AML-193 (cell line): ENCODE data around the gene DYNLT3.

Experiments used
- DNase-seq, 2 experiments: peaks; one replicate each; lab custom pipeline; 2025; lab: John Stamatoyannopoulos, UW

Gene DYNLT3, protein sequence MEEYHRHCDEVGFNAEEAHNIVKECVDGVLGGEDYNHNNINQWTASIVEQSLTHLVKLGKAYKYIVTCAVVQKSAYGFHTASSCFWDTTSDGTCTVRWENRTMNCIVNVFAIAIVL

DNA sequence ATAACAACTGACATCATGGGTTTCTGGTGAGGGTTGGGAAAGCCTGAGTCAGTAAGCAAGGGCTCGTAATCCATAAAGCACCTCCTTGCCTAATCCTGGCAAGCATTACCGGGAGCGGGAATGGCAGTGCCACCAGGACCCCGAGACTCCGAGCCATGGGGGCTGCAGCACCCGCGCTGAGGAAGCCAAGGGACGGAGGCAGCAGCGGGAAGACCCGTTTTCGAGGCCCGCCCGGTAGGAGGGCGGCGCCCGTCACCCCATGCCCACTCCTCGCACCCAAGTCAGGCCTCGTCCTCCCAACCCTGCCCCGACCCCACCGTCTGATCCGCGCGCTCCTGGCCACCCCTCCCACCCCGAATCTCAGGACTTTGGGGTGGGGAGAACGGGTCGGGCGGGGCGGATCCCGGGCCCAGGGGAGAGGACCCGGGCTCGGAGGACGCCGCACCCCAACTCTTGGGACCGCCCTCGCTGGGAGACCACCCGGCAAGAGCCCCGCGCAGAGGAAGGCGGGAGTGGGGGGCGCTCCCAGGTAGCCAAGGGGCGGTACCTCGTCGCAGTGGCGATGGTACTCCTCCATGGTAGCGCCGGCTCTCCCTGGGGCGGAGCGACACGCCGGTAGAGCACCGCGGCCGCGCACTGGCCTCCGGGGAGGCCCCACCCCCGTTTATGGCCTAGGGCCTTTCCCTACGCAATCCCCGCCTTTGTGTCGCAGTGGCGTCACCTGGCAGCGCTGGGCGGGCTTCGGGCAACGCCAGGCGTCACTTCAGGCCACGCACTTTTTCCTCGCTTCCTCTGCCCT is at the start of gene DYNLT3:
Gene DYNLT3 (minus strand): TSS at position 638 of the 799 bp plus-strand sequence. CDS start 61 bp downstream, at position 577.
- DNase-seq, result peak; percentile 43 to 54

DNA sequence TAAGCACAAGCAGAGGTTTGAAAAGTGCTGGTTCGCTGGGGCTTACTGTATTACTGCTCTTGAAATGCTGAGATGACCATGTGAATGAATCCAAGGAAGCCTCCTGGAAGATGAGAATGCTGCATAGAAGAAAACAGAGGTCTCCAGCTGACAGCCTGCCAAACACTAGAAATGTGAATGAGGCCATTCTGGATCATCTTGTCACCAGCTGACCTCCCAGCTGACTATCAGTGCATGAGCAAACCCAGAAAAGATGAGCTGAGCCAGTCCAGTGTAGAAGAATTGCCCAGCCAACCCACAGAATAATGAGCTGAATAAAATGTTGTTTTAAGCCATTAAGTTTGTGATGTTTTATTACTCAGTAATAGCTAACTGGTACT is 49.1 kb upstream of the DYNLT3 start:
- no peak for DNase-seq

DNA sequence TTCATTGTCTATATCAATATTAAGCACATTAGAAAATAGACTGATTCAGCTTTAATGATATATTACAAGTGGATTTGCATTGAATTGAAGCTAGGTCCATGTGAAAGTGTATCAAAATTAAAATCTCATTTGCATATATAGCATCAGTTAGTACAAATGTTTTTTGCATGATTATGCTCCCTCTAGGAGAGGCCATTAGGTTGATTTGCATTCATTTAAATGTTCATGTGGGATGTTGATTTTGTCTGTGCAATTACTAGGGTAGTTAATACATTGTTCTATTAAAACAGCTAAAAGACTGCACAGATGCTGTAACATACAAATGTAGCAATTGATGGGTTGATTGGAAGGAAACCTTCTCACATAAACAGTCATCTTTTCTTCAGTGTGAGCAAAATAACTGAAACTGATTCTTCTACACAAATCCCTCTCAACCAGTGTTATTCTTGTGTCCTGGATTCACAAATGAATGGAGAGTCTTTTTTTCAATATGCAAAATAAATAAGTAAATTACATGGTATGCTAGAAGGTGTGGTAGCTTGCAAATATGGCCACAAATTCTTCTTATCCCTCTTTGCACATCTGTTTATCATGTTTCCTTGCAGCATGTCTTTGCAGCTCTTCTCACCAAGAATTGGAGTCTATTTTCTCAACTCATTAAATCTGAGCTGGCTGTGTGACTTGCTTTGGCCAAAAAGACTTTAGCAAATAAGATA is 48.6 kb upstream of the DYNLT3 start:
- no peak for DNase-seq

DNA sequence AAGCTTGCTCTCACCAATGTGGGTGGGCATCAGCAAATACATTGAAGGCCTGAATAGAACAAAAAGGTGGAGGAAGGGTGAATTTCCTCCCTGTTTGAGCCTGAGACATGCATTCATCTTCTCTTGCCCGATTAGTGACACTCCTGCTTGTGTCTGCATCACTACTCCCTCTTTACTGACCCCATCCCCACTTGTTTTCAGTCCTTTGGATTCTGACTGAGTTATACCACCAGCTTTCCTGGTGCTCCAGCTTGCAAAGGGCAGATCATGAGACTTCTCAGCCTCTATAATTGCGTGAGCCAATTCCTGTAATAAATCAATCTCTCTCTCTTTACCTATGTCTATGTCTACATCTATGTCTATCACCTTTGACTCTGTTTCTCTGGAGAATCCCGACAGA is 47.4 kb upstream of the DYNLT3 start:
- no peak for DNase-seq

DNA sequence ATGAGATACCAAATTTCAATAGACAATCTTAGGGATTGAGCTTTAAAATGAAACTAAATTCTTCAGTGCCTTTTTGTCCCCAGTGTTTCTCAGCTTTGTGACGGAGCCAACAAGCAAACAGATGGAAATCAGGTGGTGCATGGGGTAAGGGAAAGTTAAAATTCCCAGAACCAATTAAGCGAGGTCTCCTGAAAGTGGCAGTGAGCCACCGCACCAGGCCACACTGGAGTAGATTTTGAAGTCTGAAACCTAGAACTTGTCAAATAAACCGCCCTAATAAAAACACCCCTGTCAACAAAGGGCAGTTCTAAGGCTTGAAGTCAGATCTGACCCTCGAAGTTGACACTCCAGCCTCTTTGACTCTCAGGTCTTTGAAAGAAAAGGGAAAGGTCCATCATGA is 40.6 kb upstream of the DYNLT3 start:
- DNase-seq, result no peak

DNA sequence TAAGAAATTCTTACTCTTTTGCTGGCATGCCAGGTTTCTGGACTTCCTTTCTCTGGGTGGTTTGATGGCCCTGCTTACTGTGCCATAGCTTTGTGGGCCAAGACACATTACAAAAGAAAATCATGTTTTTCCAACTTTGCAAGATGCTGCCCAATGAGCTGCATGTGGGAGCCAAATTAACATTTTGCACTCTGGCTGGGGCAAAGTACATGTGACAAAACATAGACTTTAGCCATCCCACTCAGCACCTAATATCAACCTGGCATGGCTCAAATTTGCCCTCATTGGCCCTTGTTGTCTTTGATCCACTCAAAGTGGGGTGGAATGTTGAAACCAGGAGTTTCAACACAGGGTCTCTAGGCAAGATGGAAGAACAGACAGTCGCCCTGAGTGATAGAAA is 40.0 kb upstream of the DYNLT3 start:
- DNase-seq, result no peak

DNA sequence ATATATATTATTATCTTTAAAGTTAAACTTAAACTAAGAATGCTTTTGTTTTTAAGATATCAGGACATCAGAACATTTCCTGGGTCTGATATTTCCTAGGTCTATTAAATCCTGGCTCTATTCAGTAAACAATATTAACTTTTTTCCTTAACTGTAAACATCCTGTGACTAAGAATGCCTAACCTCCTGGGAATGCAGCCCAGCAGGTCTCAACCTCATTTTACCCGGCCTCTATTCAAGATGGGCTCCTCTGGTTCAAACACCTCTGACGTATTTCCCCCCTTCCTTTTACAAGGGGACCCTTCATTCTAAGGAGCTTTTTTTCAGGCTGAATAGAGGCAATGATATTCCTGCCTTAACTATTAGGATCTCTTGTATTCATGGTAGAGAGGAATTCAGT is 35.8 kb upstream of the DYNLT3 start:
- no peak for DNase-seq

DNA sequence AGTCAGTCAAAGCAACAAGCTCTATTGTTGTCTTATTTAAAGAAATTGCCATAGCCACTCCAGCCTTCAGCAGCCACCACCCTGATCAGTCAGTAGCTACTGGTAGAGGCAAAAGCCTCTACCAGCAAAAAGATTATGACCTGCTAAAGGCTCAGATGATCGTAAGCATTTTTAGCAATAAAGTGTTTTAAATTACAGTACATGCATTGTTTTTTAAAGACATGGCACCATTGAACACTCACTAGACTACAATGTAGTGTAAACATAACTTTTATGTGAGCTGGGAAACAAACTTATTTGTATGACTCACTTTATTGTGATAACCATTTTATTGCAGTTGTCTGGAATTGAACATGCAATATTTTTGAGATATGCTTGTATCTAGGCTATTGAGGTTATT is 32.3 kb upstream of the DYNLT3 start:
- DNase-seq, result no peak

DNA sequence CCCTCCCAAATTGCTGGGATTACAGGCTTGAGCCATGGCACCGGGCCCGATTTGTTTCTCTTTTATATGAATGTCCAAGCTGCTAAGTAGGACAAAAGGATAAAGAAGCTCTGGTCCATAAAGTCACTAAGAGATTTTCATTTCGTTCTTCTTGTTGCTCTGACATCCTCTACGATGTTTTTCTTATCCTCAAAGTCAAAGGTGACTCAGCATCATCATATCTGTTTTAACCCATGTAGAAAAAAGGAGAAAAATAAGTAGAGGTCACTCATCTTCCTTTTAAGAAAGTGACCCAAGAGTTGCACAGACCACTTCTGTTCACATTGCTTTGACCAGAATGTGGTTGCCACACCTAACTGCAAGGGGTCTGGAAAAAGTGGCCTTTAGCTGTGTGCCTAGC is 29.3 kb upstream of the DYNLT3 start:
- DNase-seq, result no peak

DNA sequence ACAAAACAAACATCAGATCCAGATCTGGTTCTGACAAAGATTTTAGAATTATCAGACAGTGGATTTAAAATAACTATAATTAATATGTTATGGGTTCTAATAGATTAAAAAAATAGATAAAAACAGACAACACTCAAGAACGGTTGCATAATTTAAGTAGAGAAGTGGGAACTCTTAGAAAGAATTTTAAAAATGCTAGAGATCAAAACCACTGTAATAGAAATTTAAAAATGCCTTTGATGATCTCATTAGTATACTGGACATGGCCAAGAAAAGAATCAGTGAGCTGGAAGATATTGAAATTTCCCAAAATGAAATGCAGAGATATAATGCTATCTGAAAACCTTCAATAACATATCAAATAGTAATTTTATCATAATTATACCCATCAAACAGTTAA is 28.3 kb upstream of the DYNLT3 start:
- no peak for DNase-seq

DNA sequence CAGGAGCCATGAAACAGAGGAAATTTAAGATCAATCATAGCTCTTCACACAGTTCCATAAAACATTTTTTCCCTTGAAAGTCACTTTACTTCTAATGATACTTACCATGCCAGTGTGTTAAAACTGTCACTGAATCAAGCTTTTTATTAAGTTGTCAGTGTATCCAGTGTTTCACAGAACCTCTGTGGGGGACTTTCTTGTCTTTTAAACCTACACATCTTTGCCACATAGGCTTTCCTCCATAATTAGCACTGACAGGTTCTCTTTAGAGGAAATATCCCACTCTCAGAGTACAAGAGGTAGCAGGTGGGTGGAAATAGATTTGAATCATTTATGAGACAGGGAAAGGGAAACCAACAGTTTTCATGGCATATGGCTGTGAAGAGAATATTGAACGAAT is 25.8 kb upstream of the DYNLT3 start:
- DNase-seq, result no peak

DNA sequence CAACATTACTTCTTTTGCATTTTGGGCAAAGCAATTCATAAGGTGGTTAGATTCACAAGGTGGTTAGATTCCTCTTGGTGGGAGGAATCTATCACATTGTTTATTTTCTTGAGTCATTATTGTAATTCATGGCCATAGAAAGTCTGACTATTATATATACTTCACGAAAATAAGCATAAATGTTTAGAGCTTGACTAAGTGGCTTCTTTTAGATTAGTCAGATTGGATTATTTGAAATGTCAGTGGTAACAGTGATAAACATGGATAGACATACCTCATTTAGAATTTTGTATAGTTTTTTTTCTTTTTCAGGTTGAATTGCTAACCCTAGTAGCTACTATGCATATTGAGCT is 24.9 kb upstream of the DYNLT3 start:
- no peak for DNase-seq

DNA sequence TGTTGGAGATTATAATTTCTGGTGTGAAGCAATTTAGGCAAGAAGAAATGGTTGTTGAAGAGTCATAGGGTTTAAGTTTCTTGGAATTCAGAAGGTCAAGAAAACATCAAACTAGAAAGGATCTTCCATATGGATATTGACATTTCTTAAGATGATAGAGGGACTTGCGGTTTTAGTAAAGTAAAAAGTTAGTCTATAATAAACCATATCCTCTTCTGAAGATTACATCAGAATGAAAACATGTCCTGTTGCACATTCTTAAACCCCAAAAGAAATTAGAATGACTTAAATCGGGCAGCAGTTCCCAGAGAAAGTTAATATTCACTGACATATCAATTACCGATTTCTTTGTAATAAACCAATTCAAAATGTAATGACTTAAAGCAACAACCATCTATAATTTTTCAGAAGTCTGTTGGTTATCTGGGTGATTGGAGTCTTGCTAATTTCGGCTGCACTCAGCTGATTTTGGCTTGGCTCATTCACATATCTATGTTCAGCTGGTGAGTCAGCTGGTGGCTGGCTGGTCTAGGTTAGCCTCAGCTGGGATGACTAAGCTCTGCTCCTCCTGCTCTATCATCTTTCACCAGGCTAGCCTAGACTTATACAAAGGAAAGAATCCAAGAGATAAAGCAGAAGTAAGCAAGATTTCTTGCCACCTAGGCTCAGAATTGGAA is 24.4 kb upstream of the DYNLT3 start:
- DNase-seq, result no peak

DNA sequence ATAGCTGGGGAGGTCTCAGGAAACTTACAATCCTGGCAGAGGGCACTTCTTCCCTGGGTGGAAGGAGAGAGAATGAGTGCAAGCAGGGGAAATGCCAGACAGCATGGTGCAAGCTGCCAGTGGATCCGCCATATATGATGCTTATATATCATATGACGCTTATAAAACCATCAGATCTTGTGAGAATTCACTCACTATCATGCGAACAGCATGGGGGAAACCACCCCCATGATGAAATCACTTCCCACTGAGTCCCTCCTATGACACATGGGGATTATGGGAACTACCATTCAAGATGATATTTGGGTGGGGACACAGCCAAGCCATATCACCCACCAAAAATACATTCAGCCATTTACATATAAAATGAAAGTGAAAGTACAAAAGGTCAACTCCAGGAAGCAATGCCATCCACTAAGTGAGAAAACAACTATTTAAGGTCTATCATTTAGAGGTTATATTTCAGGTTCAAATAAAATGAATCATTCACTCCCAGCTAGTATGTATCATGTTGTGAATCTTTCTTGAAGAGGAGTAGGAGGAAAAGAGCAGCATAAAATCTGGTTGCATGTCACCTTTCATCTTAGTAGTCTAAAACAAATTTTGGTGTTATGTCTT is 20.3 kb upstream of the DYNLT3 start:
- no peak for DNase-seq

DNA sequence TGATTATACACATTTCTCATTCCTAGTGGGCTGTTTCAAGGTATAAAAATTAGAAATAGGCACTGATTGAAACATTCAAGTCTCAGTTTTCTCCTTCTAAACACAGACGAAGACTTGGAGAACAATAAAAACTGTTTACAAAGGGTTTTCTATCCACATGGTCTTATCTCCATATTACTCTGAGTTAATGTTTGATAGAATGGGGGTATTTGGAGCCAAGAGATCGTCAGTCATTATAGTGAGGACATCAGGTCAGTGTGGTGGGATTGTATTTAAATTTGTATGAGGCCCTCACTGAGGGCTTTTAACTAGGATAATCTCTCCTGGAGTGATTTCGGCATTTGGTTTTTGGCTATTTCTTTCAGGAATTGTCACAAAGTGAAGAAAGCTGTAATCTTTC is 16.4 kb upstream of the DYNLT3 start:
- DNase-seq, result no peak

DNA sequence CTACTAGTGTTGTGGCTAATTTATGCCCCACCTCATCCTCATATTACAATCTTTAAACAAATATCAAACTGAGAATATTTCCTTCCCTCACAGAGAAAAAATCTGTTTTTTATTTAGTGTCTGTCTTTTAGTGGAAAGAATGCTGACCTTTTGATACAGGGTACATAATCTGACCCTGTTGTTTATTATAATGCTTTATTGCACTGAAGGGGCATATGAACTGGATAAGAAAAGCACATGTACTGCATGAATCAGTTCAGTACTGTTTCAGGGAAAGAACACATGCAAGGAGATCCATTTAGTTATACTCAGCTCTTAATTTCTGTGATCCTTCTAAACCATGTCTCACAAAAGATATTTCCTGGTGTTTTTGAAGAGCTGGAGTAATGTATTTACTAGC is 15.5 kb upstream of the DYNLT3 start:
- no peak for DNase-seq

DNA sequence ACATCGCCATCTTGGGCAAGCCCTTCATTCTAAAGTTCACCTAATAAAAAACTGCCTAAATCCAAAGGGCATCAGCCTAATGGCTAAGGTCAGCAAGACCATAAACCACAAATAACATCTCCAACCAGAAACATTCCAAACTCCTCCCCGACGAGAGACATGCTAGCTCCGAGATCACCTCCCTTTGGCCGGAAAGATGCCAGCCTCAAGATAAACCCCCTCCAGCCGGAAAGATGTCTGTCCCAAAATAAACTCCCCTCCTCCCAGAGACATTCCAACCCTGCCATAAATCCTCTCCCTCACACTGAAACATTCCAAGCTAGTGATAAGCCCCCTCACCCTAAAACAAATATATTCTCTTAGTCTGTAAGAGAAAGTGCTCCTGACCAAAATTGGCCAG is 13.3 kb upstream of the DYNLT3 start:
- DNase-seq, result no peak

DNA sequence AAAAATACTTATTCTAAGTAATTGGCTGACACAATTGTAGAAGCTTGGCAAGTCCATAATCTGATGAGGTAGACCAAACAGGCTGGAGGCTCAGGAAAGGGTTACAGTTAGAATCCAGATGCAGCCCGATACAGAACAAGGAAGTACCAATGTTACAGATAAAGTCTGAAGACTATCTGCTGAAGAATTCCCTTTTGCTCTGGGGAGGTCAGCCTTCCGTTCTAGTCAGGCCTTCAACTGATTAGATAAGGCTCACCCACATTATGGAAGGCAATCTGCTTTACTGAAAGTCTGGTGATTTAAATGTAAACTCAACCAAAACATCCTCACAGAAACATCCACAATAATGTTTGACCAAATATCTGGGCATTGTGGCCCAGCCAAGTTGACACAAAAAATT is 7.4 kb upstream of the DYNLT3 start:
- DNase-seq, result no peak

DNA sequence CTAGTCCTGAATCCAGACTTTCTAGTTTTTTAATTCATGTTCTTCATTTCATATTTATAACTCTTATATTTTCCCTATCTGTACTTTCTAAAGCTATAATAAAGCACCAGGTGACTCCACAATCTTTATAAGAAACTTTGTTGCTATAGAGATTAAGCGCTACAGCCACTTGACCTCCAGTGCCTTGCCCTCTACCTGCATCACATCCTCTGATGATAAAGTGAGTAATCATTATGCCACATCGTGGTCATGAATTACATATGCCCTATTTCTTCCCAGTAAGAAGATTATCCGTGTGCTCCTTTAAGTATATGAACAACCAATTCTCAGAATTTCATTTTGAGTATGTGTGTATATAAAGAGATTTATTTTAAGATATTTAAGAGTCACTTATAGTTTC is 6.8 kb upstream of the DYNLT3 start:
- DNase-seq, result no peak

DNA sequence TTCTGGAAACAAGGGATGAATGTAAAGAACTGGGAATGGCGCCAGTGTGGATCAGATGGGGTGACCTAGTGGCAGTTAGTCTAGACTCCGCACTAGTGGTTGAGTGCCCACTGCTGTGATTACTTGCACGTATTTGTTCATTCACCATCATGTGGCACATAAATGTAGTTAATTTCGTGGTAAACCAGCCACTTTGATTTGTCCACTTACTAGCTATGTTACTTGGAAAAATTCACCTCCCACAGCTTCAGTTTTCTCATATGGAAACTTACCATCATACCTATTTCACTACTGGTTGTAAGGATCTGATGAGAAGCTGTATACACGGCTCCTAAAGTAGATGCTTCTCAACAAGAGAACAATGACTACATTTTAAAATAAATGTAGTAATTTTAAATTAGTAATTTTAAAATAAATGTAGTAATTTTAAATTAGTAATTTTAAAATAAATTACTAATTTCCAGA is 394 bp upstream of the DYNLT3 start:
- no peak for DNase-seq

DNA sequence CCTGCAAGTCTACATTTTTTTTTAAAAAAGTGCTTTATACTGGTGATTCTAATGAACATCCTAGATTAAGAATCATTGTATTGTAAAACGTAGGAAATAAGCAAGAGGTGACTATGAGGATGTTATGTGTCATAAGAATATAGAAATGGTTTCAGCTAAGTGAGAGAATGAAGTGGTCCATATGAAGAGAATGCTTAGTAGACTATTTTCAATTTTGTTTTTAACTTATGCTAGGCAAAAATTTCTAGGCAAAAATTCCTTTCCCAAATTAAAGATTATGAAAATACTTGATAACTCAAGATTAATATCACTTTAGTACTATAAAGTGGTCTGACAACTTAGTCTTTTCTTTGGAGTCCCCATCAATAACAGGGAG is 825 bp downstream of the DYNLT3 start:
- no peak for DNase-seq

DNA sequence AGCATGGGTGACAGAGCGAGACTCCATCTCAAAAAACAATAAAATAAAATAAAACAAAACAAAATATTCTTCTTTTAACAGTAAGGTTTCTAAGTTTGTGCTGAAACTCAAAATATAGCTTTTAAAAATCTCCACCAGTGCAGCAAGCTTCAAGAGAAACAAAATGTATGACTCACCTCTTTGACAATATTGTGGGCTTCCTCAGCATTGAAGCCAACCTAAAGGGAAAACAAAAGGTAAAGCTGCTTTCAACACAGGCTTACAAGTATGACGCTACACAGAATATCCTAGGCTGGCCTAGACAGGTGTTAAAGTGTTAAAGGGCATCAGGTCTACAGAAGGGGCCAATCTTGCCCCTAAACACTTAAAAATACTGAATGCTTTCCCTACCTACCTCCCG is 1.2 kb downstream of the DYNLT3 start:
- no peak for DNase-seq

DNA sequence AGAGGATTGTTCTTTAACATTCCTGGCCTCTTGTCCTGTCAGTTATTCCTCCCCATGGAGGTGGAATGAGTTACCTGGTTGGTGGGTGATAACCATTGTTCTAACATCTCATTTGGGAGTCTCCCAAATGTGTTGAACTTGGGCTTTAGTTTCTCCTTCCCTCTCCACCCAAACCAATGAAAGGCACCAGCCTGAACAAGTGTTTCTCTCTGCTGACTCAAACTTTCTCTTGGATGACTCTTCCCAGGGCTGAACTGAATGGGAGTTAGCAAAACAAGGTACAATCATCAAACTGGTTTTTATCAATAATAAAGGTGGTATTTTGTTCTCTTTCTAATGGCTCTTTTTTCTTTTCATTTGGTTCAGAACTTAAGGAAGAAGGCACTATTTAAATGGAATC is 2.7 kb downstream of the DYNLT3 start:
- DNase-seq, result no peak
